K562 (cell line): ENCODE results near the gene FOSL1. TPM values are rescaled to one million over a fixed set of nuclear protein-coding genes. Genes with fewer than 3 reads are reported as not detected.

ENCODE experiments used
- CREM ChIP-seq: IDR thresholded peaks from 2 replicates; pipeline ENCODE4 v1.6.1; 2014; ENCODE audit warnings: antibody characterized with exemption, low read depth
- CTCFL ChIP-seq: IDR thresholded peaks from 2 replicates; pipeline ENCODE4 v1.6.1; 2011; ENCODE audit warnings: borderline replicate concordance, low read depth, mild to moderate bottlenecking, moderate library complexity, low read length; ENCODE audit not compliant: insufficient read depth, poor library complexity, severe bottlenecking
- E2F6 ChIP-seq, 2 experiments: IDR thresholded peaks; 2 replicates each; pipeline ENCODE4 v1.6.1; 2011; ENCODE audit warnings: borderline replicate concordance in 1 of 2, control low read depth in 1 of 2, low read depth in 1 of 2, low read length in 1 of 2, mild to moderate bottlenecking in 1 of 2, mixed read lengths in 1 of 2, moderate library complexity in 1 of 2; ENCODE audit not compliant: insufficient read depth in 1 of 2, insufficient read length in 1 of 2, poor library complexity in 1 of 2, severe bottlenecking in 1 of 2; ENCODE audit errors: extremely low read depth in 1 of 2
- ETV1 ChIP-seq: fragments of 450-650 bp; conservative IDR thresholded peaks from 2 replicates; pipeline ENCODE4 v1.6.1; 2016; ENCODE audit warnings: missing genetic modification characterization, control low read depth, low read depth, missing compliant biosample characterization
- KAT7 ChIP-seq: sonication (generic); formaldehyde crosslinking; IDR thresholded peaks from 2 replicates; pipeline ENCODE4 v1.8.0; 2022; ENCODE audit warnings: missing genetic modification reagents, mild to moderate bottlenecking, borderline replicate concordance
- LCOR ChIP-seq: sonication (generic); formaldehyde crosslinking; IDR thresholded peaks from 2 replicates; pipeline ENCODE4 v1.8.0; 2022; ENCODE audit warnings: mild to moderate bottlenecking, missing genetic modification reagents
- MCM2 ChIP-seq: fragments of 450-650 bp; IDR thresholded peaks from 2 replicates; pipeline ENCODE4 v1.6.1; 2017; ENCODE audit warnings: low read depth, mild to moderate bottlenecking
- POLR2AphosphoS2 ChIP-seq: IDR thresholded peaks from 2 replicates; pipeline ENCODE4 v1.6.1; 2012; ENCODE audit warnings: low read length, improper control_type of control experiment
- RCOR1 ChIP-seq, 2 experiments: IDR thresholded peaks; 2 replicates each; pipeline ENCODE4 v1.6.1; 2012; ENCODE audit warnings: low read depth in 2 of 2, low read length in 2 of 2, borderline replicate concordance in 1 of 2, improper control_type of control experiment in 1 of 2
- REST ChIP-seq, 2 experiments: fragments of 450-650 bp; formaldehyde crosslinking in 1 of 2; IDR thresholded peaks; 2 replicates each; pipeline versions ENCODE4 v1.4.0 to v1.6.1; 2014 to 2020; ENCODE audit warnings: mild to moderate bottlenecking in 2 of 2, borderline replicate concordance in 1 of 2, low read depth in 1 of 2
- SRF ChIP-seq, 2 experiments: fragments of 250-450, 450-650 bp in 1 of 2; sonication (Bioruptor Pico) in 1 of 2; sonication (generic) in 1 of 2; formaldehyde crosslinking; IDR thresholded peaks; 2 replicates each; pipeline versions ENCODE4 v1.5.0 to v1.5.1; 2020 to 2022; ENCODE audit warnings: mild to moderate bottlenecking in 1 of 2, missing genetic modification reagents in 1 of 2
- SRSF9 ChIP-seq: fragments of 200-400 bp; formaldehyde crosslinking; IDR thresholded peaks from 2 replicates; pipeline ENCODE4 v1.6.1; 2017; ENCODE audit warnings: low read depth, low read length, borderline replicate concordance
- ZKSCAN3 ChIP-seq: fragments of 250-450 bp; sonication (Bioruptor Pico); IDR thresholded peaks from 2 replicates; pipeline ENCODE4 v1.4.0; 2020
- ZNF445 ChIP-seq: fragments of 250-450 bp; sonication (Bioruptor Pico); IDR thresholded peaks from 2 replicates; pipeline ENCODE4 v1.4.0; 2020; ENCODE audit warnings: low read depth, mild to moderate bottlenecking, moderate library complexity
- polyA plus RNA-seq, 8 experiments: library from polyadenylated mRNA; depleted of rRNA in 4 of 8; stranded (reverse) in 5 of 8; unstranded in 3 of 8; fragments of >200 nt; fragmentation: Nextera tagmentation in 2 of 8; fragmentation: Illumina TruSeq in 1 of 8; extraction: Ambion mirVana in 2 of 8; extraction: Trizol in 1 of 8; gene quantifications; 2 replicates each; pipeline versions ENCODE4 v1.2.1 to v1.2.3, GENCODE V29; 2011 to 2014; ENCODE audit warnings: inconsistent platforms in 1 of 8, missing spikeins in 1 of 8
- total RNA-seq, 7 experiments: library from RNA; depleted of rRNA in 6 of 7; stranded (reverse); fragments of >200 nt in 6 of 7; fragmentation: Illumina TruSeq in 2 of 7; extraction: Trizol in 2 of 7; gene quantifications; 2 replicates each; pipeline versions ENCODE4 v1.2.1 to v1.2.3, GENCODE V29; 2011 to 2021; ENCODE audit warnings: low replicate concordance in 1 of 7

Gene FOSL1
- total and polyA plus RNA-seq, 9 of the 15 experiments (the other 6 are each of a cell fraction or from before 2014, with no cell fraction given) = 3.5 to 39.6 (median 10.0) TPM

GRCh38 chr11:65911682-65912568, 11.7 kb upstream of the FOSL1 start (continued):
- TF ChIP-seq REST (IDR thresholded peaks at IDR 0.05; ENCODE audit: borderline replicate concordance) = peak; percentile 87
- no peak for TF ChIP-seq REST (CRISPR knock-in tag; IDR thresholded peaks at IDR 0.05; ENCODE audit: low read depth)
- TF ChIP-seq CREM = no peak
- peak; percentile 31 for TF ChIP-seq CTCFL
- TF ChIP-seq MCM2 = no peak
- peak in 1 of 2 experiments; percentile 58; a peak in 1 of 4 replicates for TF ChIP-seq RCOR1 (IDR thresholded peaks at IDR 0.05; ENCODE audit: borderline replicate concordance in 1 of 2, low read depth in 2 of 2, low read length in 2 of 2)
- peak; percentile 84 to 91 for TF ChIP-seq E2F6 (IDR thresholded peaks at IDR 0.05; ENCODE audit: borderline replicate concordance in 1 of 2, extremely low read depth in 1 of 2, insufficient read depth in 1 of 2, insufficient read length in 1 of 2, low read depth in 1 of 2, low read length in 1 of 2, poor library complexity in 1 of 2, severe bottlenecking in 1 of 2)
- TF ChIP-seq ZKSCAN3 (CRISPR knock-in tag) = no peak
- TF ChIP-seq SRSF9 = no peak
- TF ChIP-seq LCOR (CRISPR knock-in tag) = peak; percentile 86
- no peak for TF ChIP-seq POLR2AphosphoS2
- TF ChIP-seq ETV1 (tag) = peak; percentile 84
- no peak for TF ChIP-seq ZNF445 (CRISPR knock-in tag)
- TF ChIP-seq KAT7 (CRISPR knock-in tag) = 0 out of 2 replicates have a peak, but pooled peaks have one; percentile 37
- TF ChIP-seq SRF (CRISPR knock-in tag; IDR thresholded peaks at IDR 0.05) = no peak; a peak in 1 of 4 replicates
